ENCODE data around the gene AGO3.

Gene AGO3

DNA sequence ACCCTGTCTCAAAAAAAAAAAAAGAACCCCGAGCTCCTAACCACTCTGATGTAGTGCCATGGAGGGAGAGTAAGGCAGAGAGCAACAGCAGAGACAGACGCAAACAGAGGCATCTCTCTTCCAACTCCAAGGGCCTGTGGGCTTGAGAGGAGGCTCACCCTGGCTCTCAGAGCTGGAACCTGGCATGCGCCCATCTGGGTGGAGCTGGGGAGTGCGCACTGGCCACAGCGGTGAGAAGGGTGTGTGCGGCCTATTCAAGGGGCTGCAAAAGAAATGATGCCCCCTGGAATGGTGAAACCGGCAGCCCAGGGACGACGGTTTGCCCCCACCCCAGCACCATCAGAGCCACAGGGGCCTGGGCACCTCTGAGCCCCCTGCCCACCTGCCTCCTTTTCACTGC is 176.5 kb downstream of the AGO3 start:
- H3K4me2 ChIP-seq (ENCODE audit: low read length), result no peak overlapping the region

DNA sequence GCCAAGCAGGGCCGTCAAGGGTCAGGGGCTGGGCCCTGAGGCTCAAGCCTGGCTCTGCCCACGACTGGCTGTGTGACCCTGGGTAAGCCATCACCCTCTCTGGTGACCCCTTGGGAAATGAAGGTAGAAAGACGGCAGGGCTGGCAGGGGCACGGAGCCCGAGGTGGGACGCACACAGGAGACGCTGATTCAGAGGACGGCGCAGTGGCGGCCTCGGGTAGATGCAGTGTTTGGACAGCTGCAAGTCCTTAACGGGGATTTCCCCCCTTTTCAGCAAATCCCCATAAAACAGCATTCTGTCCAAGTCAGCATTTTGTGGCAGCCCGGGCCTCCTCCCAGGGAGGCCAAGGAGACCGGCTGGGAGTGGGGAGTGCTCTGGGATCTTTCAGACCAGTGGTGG is 177.4 kb downstream of the AGO3 start:
- no peaks in the 10 kb centered on the region for H3K4me1 ChIP-seq (ENCODE audit: insufficient read depth, low read length, severe bottlenecking)
- H3K9ac ChIP-seq (ENCODE audit: low read length), result no peak overlapping the region
- H4K20me1 ChIP-seq (ENCODE audit: insufficient read depth, low read length), result no peaks in the 10 kb centered on the region

More for the DNA sequence above, 176.5 kb downstream of the AGO3 start:
- TF ChIP-seq EZH2 (IDR thresholded peaks at IDR 0.05; ENCODE audit: borderline replicate concordance, low read length), result no peak
- TF ChIP-seq, protein P1, sequence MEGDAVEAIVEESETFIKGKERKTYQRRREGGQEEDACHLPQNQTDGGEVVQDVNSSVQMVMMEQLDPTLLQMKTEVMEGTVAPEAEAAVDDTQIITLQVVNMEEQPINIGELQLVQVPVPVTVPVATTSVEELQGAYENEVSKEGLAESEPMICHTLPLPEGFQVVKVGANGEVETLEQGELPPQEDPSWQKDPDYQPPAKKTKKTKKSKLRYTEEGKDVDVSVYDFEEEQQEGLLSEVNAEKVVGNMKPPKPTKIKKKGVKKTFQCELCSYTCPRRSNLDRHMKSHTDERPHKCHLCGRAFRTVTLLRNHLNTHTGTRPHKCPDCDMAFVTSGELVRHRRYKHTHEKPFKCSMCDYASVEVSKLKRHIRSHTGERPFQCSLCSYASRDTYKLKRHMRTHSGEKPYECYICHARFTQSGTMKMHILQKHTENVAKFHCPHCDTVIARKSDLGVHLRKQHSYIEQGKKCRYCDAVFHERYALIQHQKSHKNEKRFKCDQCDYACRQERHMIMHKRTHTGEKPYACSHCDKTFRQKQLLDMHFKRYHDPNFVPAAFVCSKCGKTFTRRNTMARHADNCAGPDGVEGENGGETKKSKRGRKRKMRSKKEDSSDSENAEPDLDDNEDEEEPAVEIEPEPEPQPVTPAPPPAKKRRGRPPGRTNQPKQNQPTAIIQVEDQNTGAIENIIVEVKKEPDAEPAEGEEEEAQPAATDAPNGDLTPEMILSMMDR (IDR thresholded peaks at IDR 0.05; ENCODE audit: low read length), result no peak
- Histone ChIP-seq H3K27ac (ENCODE audit: low read depth, low read length, poor library complexity, severe bottlenecking) (no peak overlapping the region), H3K9ac (ENCODE audit: low read length) (no peak overlapping the region), H3K79me2 (ENCODE audit: insufficient read depth, low read length) (no peaks in the 10 kb centered on the region), H3K4me1 (ENCODE audit: insufficient read depth, low read length, severe bottlenecking) (no peaks in the 10 kb centered on the region), H3K27me3 (ENCODE audit: insufficient read depth, low read length) (no peaks in the 10 kb centered on the region), H4K20me1 (ENCODE audit: insufficient read depth, low read length) (no peaks in the 10 kb centered on the region), H3K9me3 (ENCODE audit: low read length) (no peaks in the 10 kb centered on the region), H2AFZ (ENCODE audit: low read length) (no peak overlapping the region), H3K9me2 (ENCODE audit: low read depth, low read length) (no peaks in the 10 kb centered on the region), H3K4me3 (ENCODE audit: low read depth, low read length, poor library complexity, severe bottlenecking) (no peak overlapping the region), H3F3A (ENCODE audit: insufficient read depth, low read length) (no peaks in the 10 kb centered on the region), H3K36me3 (ENCODE audit: insufficient read depth, low read length) (no peaks in the 10 kb centered on the region)

DNA sequence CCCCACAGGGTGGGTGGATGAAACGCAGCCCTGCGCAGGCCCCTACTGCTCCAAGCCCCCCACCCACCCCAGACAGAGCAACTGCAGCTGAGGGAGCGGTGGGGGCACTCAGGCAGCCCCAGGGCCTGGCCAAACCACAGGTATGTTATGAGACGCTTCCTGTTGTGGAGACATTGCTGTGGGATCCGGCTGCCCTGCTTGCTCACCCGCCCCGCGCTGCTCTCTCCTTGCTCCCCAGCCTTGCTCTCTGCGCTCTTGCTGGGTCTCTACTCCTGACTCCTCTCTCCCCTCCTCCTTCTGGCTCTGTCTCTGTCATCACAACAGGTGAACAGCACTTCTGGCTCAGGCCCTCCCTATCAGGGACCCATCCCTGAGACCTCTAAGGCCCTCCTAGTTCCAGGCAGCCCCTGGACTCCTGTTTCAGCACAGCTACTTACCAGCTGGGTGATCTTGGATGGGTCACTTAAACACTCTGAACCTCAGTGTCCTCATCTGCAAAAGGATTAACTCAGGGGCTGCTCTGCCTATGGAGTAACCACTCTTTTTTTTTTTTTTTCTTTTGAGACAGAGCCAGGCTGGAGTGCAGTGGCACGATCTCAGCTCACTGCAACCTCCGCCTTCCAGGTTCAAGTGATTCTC is 178.3 kb downstream of the AGO3 start:
- no peak overlapping the region for H2AFZ ChIP-seq (ENCODE audit: low read length)

More for the DNA sequence above, 177.4 kb downstream of the AGO3 start:
- no peak overlapping the region for H3K4me3 ChIP-seq (ENCODE audit: low read depth, low read length, poor library complexity, severe bottlenecking)
- peaks cover 2% of the 10 kb centered on the region; the same call in 1 of the 2 replicates for H3K27me3 ChIP-seq (ENCODE audit: insufficient read depth, low read length)
- no peaks in the 10 kb centered on the region for H3K9me2 ChIP-seq (ENCODE audit: low read depth, low read length)
- H3K4me2 ChIP-seq (ENCODE audit: low read length), result no peak overlapping the region
- no peaks in the 10 kb centered on the region for H3K36me3 ChIP-seq (ENCODE audit: insufficient read depth, low read length)
- H3K27ac ChIP-seq (ENCODE audit: low read depth, low read length, poor library complexity, severe bottlenecking), result no peak overlapping the region
- no peaks in the 10 kb centered on the region for H3K79me2 ChIP-seq (ENCODE audit: insufficient read depth, low read length)
- H3F3A ChIP-seq (ENCODE audit: insufficient read depth, low read length), result no peaks in the 10 kb centered on the region
- no peak overlapping the region for H2AFZ ChIP-seq (ENCODE audit: low read length)
- no peak for TF ChIP-seq EZH2 (IDR thresholded peaks at IDR 0.05; ENCODE audit: borderline replicate concordance, low read length)
- TF ChIP-seq, protein P1 (IDR thresholded peaks at IDR 0.05; ENCODE audit: low read length), result no peak
- H3K9me3 ChIP-seq (ENCODE audit: low read length), result no peaks in the 10 kb centered on the region

More for the DNA sequence above, 178.3 kb downstream of the AGO3 start:
- H3K79me2 ChIP-seq (ENCODE audit: insufficient read depth, low read length), result no peaks in the 10 kb centered on the region
- no peaks in the 10 kb centered on the region for H3K9me3 ChIP-seq (ENCODE audit: low read length)
- H4K20me1 ChIP-seq (ENCODE audit: insufficient read depth, low read length), result no peaks in the 10 kb centered on the region
- H3K27ac ChIP-seq (ENCODE audit: low read depth, low read length, poor library complexity, severe bottlenecking), result no peak overlapping the region
- H3K36me3 ChIP-seq (ENCODE audit: insufficient read depth, low read length), result no peaks in the 10 kb centered on the region
- H3F3A ChIP-seq (ENCODE audit: insufficient read depth, low read length), result no peaks in the 10 kb centered on the region
- peaks cover 5% of the 10 kb centered on the region; the same call in 1 of the 2 replicates for H3K27me3 ChIP-seq (ENCODE audit: insufficient read depth, low read length)
- peaks cover 2% of the 10 kb centered on the region for H3K4me1 ChIP-seq (ENCODE audit: insufficient read depth, low read length, severe bottlenecking)
- H3K4me2 ChIP-seq (ENCODE audit: low read length), result no peak overlapping the region
- H3K4me3 ChIP-seq (ENCODE audit: low read depth, low read length, poor library complexity, severe bottlenecking), result no peak overlapping the region
- no peaks in the 10 kb centered on the region for H3K9me2 ChIP-seq (ENCODE audit: low read depth, low read length)
- H3K9ac ChIP-seq (ENCODE audit: low read length), result no peak overlapping the region
- no peak for TF ChIP-seq EZH2 (IDR thresholded peaks at IDR 0.05; ENCODE audit: borderline replicate concordance, low read length)
- TF ChIP-seq, protein P1 (IDR thresholded peaks at IDR 0.05; ENCODE audit: low read length), result no peak
